Ishikawa (cell line): ENCODE data around the gene FLYWCH1.
"Not testable (repeated sequence)": the region's sequence is repeated elsewhere in the genome, so short reads cannot be mapped to it uniquely, and the experiment has no call there.

Source experiments
- EGR1 ChIP-seq: IDR thresholded peaks from 2 replicates; pipeline ENCODE4 v1.6.1; 2012
- EP300 ChIP-seq: IDR thresholded peaks from 2 replicates; pipeline ENCODE4 v1.6.1; 2012; ENCODE audit warnings: borderline replicate concordance
- MAX ChIP-seq: IDR thresholded peaks from 2 replicates; pipeline ENCODE4 v1.6.1; 2012
- RAD21 ChIP-seq: IDR thresholded peaks from 2 replicates; pipeline ENCODE4 v1.6.1; 2012; ENCODE audit warnings: low read depth
- YY1 ChIP-seq: IDR thresholded peaks from 2 replicates; pipeline ENCODE4 v1.6.1; 2012; ENCODE audit warnings: low read depth
- TF ChIP-seq, protein P1 (sequence below): IDR thresholded peaks from 2 replicates; pipeline ENCODE4 v1.6.1; 2012
- TF ChIP-seq, protein P2 (sequence below): IDR thresholded peaks from 2 replicates; pipeline ENCODE4 v1.6.1; 2012; ENCODE audit warnings: low read depth, mild to moderate bottlenecking

DNA sequence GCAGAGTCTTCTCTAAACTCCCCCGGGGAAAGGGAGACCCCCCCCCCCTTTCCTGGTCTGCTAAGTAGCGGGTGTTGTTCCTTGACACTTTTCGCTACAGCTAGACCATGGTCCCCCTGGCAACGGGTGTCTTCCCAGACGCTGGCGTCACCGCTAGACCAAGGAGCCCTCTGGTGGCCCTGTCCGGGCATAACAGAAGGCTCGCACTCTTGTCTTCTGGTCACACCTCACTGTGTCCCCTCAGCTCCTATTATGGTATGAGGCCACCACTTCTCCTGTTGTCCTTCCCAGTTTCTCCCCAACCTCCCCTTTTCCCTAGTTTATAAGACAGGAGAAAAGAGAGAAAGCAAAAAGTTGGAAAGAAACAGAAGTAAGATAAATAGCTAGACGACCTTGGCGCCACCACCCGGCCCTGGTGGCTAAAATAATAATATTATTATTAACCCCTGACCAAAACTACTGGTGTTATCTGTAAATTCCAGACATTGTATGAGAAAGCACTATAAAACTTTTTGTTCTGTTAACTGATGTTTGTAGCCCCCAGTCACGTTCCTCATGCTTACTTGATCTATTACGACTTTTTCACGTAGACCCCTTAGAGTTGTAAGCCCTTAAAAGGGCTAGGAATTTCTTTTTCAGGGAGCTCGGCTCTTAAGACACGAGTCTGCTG is 4.5 kb upstream of the FLYWCH1 start:
- TF ChIP-seq YY1, MAX, EP300, EGR1: not testable (repeated sequence)
- TF ChIP-seq, protein P1, sequence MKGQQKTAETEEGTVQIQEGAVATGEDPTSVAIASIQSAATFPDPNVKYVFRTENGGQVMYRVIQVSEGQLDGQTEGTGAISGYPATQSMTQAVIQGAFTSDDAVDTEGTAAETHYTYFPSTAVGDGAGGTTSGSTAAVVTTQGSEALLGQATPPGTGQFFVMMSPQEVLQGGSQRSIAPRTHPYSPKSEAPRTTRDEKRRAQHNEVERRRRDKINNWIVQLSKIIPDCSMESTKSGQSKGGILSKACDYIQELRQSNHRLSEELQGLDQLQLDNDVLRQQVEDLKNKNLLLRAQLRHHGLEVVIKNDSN, result not testable (repeated sequence)
- TF ChIP-seq, protein P2, sequence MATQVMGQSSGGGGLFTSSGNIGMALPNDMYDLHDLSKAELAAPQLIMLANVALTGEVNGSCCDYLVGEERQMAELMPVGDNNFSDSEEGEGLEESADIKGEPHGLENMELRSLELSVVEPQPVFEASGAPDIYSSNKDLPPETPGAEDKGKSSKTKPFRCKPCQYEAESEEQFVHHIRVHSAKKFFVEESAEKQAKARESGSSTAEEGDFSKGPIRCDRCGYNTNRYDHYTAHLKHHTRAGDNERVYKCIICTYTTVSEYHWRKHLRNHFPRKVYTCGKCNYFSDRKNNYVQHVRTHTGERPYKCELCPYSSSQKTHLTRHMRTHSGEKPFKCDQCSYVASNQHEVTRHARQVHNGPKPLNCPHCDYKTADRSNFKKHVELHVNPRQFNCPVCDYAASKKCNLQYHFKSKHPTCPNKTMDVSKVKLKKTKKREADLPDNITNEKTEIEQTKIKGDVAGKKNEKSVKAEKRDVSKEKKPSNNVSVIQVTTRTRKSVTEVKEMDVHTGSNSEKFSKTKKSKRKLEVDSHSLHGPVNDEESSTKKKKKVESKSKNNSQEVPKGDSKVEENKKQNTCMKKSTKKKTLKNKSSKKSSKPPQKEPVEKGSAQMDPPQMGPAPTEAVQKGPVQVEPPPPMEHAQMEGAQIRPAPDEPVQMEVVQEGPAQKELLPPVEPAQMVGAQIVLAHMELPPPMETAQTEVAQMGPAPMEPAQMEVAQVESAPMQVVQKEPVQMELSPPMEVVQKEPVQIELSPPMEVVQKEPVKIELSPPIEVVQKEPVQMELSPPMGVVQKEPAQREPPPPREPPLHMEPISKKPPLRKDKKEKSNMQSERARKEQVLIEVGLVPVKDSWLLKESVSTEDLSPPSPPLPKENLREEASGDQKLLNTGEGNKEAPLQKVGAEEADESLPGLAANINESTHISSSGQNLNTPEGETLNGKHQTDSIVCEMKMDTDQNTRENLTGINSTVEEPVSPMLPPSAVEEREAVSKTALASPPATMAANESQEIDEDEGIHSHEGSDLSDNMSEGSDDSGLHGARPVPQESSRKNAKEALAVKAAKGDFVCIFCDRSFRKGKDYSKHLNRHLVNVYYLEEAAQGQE, result not testable (repeated sequence)
- TF ChIP-seq RAD21, result peak; percentile 46
